Heart right ventricle (tissue), 16 donors: ENCODE results near the gene MVB12A. TPM values are rescaled to one million over a fixed set of nuclear protein-coding genes. Genes with fewer than 3 reads are reported as not detected.

ENCODE experiments used
- ATAC-seq, 8 donors: fragments of 200-7000 bp; cut with Tn5 transposase; one replicate each; pipeline ENCODE4 v1.9.1; 2020; ENCODE audit warnings: mild to moderate bottlenecking in 8 of 8, moderate library complexity in 8 of 8, moderate number of reproducible peaks in 1 of 8
- DNase-seq, 2 donors: peaks; one replicate each; pipeline ENCODE4 v3.0.0-alpha.2; 2020
- H3K27ac ChIP-seq, 10 donors: fragments of 200-600 bp; sonication (generic) in 2 of 10; one replicate each; pipeline versions ENCODE4 v1.5.0 to v1.8.0; 2020 to 2022; ENCODE audit warnings: mild to moderate bottlenecking in 3 of 10
- H3K27me3 ChIP-seq, 7 donors: fragments of 200-600 bp; one replicate each; pipeline ENCODE4 v1.8.0; 2021 to 2022; ENCODE audit warnings: mild to moderate bottlenecking in 2 of 7
- H3K36me3 ChIP-seq, 9 donors: fragments of 200-600 bp; sonication (generic) in 1 of 9; one replicate each; pipeline versions ENCODE4 v1.5.0 to v1.8.0; 2020 to 2022; ENCODE audit warnings: mild to moderate bottlenecking in 2 of 9
- H3K4me1 ChIP-seq, 9 donors: fragments of 200-600 bp; sonication (generic) in 1 of 9; one replicate each; pipeline versions ENCODE4 v1.5.0 to v1.8.0; 2020 to 2022; ENCODE audit warnings: mild to moderate bottlenecking in 4 of 9
- H3K4me3 ChIP-seq, 10 donors: fragments of 200-600 bp; sonication (generic) in 2 of 10; one replicate each; pipeline versions ENCODE4 v1.5.0 to v1.8.0; 2020 to 2022; ENCODE audit warnings: mild to moderate bottlenecking in 7 of 10, moderate library complexity in 2 of 10
- H3K9me3 ChIP-seq, 11 donors: fragments of 200-600 bp in 10 of 11; sonication (generic) in 2 of 11; one replicate each; pipeline versions ENCODE4 v1.5.0 to v1.8.0; 2013 to 2022; ENCODE audit warnings: mild to moderate bottlenecking in 2 of 11, control low read depth in 1 of 11, moderate library complexity in 1 of 11
- WGBS, 2 donors: extraction: QIAGEN DNeasy Blood & Tissue Kit; methylation state at CpG; one replicate each; pipeline ENCODE4 v1.1.7; 2013; ENCODE audit warnings: inconsistent platforms in 1 of 2; 5-methylcytosine and 5-hydroxymethylcytosine counted together
- intact Hi-C, 10 donors: fragments of 100-400 bp; cut with DNase I; formaldehyde crosslinking; loops; one replicate each; pipeline versions ENCODE4 v1.11.1 to v1.14.2; 2022
- polyA plus RNA-seq, 2 donors: library from polyadenylated mRNA; stranded (reverse); fragments of 200-250 nt; gene quantifications; one replicate each; pipeline ENCODE4 v1.2.3, GENCODE V29; 2013
- total RNA-seq, 10 donors: library from RNA; stranded (reverse); fragmentation: NEBNext Ultra II Directional in 3 of 10; extraction: Animal tissue kit (Norgen Biotek cat#: 25700) in 3 of 10; gene quantifications; one replicate each; pipeline versions ENCODE4 v1.2.1 to v1.2.4, GENCODE V29; 2021 to 2023
- TF ChIP-seq, protein P1 (sequence below), 9 donors: fragments of 200-600 bp; sonication (generic) in 2 of 9; IDR thresholded peaks; one replicate each; pipeline versions ENCODE4 v1.5.0 to v1.8.0; 2021 to 2022; ENCODE audit warnings: antibody characterized with exemption in 9 of 9, mild to moderate bottlenecking in 5 of 9, moderate library complexity in 1 of 9
- donor health status: Arrhythmogenic right ventricular cardiomyopathy.
- donor health status: ischemic (EF 13 %, LVEDD 7.1; RV severe dilation, severe dysfunction).
- donor health status: healthy with polysubstance abuse.
- donor health status: DM: no; HTN: yes; CAD: no.
- donor health status: DM: no; HTN: no; CAD: no.
- donor health status: ischemic (EF 25% LVEDD 6.9; RV normal size, moderate dysfunction).
- donor health status: ischemic (EF 25% LVEDD 5.7; RV mildly dilated, moderate dysfunction).
- donor health status: healthy.
- donor health status: DM: yes; HTN: yes; CAD: no.
- donor health status: Ischemic cardiomyopathy.
- donor health status: ischemic (EF 35%, LVEDD 5.7; RV mildly dilated, moderate dysfunction).
- donor health status: nonischemic (EF 11% LVEDD 7.7; RV severe dilation, severe dysfunction).
- donor health status: DM: yes; HTN: yes; CAD: no.
- donor health status: PGD.
- donor health status: ischemic (EF 29% LVEDD 5.4; RV normal size, mild dysfunction).
- donor health status: nonischemic (EF 23%, LVEDD 6.1; RV moderate dilation, normal function).

MVB12A gene
- total and polyA plus RNA-seq, 12 donors: 11.7 to 50.0 (median 17.5) TPM

DNA sequence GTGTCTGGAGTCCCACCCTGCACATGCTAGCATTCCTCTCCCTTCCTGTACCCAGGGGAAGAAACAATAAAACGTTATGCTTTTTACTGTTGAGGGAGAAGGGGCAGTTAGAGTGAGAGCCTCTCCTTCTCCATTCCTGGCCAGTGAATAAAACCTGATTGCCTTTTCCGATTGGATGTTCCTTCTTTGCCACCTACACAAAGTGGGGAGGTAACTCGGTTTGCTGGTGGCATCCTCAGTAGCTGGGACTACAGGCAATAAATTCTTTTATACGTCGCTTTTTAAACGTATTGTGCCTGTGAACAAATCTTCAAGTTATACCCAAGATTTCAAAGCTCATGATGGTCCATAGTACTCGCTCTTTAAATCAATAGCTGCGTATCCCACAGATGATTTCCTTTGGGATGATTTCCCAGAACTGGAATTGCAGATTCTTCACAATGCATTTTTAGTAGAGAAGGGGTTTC, 660 bp upstream of the MVB12A start:
- TF ChIP-seq, protein P1, sequence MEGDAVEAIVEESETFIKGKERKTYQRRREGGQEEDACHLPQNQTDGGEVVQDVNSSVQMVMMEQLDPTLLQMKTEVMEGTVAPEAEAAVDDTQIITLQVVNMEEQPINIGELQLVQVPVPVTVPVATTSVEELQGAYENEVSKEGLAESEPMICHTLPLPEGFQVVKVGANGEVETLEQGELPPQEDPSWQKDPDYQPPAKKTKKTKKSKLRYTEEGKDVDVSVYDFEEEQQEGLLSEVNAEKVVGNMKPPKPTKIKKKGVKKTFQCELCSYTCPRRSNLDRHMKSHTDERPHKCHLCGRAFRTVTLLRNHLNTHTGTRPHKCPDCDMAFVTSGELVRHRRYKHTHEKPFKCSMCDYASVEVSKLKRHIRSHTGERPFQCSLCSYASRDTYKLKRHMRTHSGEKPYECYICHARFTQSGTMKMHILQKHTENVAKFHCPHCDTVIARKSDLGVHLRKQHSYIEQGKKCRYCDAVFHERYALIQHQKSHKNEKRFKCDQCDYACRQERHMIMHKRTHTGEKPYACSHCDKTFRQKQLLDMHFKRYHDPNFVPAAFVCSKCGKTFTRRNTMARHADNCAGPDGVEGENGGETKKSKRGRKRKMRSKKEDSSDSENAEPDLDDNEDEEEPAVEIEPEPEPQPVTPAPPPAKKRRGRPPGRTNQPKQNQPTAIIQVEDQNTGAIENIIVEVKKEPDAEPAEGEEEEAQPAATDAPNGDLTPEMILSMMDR (IDR thresholded peaks at IDR 0.05): no peak
- no peak for DNase-seq
- ATAC-seq: no peak
- Histone ChIP-seq H3K4me1 (peaks cover 0 to 19% (median 15%) of the 10 kb centered on the region in 9 donors), H3K27ac (peak overlapping the region in 9 of 10 donors; percentile 64 to 93 (median 79)), H3K9me3 (no peaks in the 10 kb centered on the region), H3K27me3 (no peaks in the 10 kb centered on the region), H3K4me3 (peak overlapping the region; percentile 8 to 99 (median 83)), H3K36me3 (peaks cover 0 to 42% (median 0%) of the 10 kb centered on the region in 9 donors)
- 30 to 31% methylated on average over 8 of the region's 8 CpGs for WGBS, 2 donors
- intact Hi-C loops: loop anchor here in 1 of 10 donors (1.0 kb wide), 1 partner anchor 28 kb away; no protein-coding TSS in a partner anchor

- Histone ChIP-seq H3K27ac (peak overlapping the region in 9 of 10 donors; percentile 64 to 93 (median 79)), H3K4me3 (peak overlapping the region; percentile 52 to 99 (median 85)), H3K9me3 (no peaks in the 10 kb centered on the region), H3K27me3 (no peaks in the 10 kb centered on the region), H3K36me3 (peaks cover 0 to 28% (median 0%) of the 10 kb centered on the region in 9 donors), H3K4me1 (peaks cover 0 to 22% (median 15%) of the 10 kb centered on the region in 9 donors)
- WGBS, 2 donors: 4% methylated on average over 24 to 25 of the region's 25 CpGs
- DNase-seq: peak; percentile 34 to 44
- ATAC-seq: peak in 5 of 8 donors; percentile 7 to 61 (median 14)
- TF ChIP-seq, protein P1 (IDR thresholded peaks at IDR 0.05): peak in 2 of 9 donors; percentile 26 to 32
- intact Hi-C loops: no loop called here
These were observed 653 bp downstream of the MVB12A start for GRCh38 chr19:17420475-17420924.

DNA sequence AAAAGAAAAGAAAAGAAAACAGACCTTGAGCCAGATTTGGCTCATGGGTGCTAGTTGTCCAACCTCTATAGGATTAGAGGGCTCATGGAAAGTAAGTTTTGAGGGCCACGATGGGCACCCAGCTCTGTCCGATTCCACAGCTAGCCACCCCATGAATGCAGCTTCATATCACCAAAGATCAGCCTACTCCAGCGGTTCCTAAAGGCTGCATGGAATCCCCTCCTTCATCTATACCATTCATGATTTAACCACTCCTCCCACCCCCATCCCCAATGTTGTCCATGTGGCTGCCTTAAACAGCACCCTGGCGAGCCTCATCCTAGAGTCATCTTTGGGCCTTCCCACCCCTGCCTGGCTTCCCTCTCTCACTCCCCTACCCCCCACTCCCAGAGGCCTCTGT, 2.1 kb downstream of the MVB12A start:
- Histone ChIP-seq H3K36me3 (peaks cover 0 to 23% (median 0%) of the 10 kb centered on the region in 9 donors), H3K27ac (no peak overlapping the region), H3K9me3 (no peaks in the 10 kb centered on the region), H3K4me3 (no peak overlapping the region), H3K27me3 (no peaks in the 10 kb centered on the region), H3K4me1 (peaks cover 0 to 22% (median 15%) of the 10 kb centered on the region in 9 donors)
- WGBS, 2 donors: 98% methylated on average over 4 of the region's 4 CpGs
- TF ChIP-seq, protein P1 (IDR thresholded peaks at IDR 0.05): no peak
- intact Hi-C loops: no loop called here
- ATAC-seq: no peak
- no peak for DNase-seq

- H3K27me3 ChIP-seq: no peaks in the 10 kb centered on the region
- H3K4me1 ChIP-seq: peaks cover 0 to 22% (median 15%) of the 10 kb centered on the region in 9 donors
- TF ChIP-seq, protein P1 (IDR thresholded peaks at IDR 0.05): no peak
- DNase-seq (no peak), ATAC-seq (no peak)
- no peak overlapping the region for H3K4me3 ChIP-seq
- H3K36me3 ChIP-seq: peaks cover 0 to 23% (median 0%) of the 10 kb centered on the region in 9 donors
- H3K9me3 ChIP-seq: no peaks in the 10 kb centered on the region
- WGBS, 2 donors: 95% methylated on average over 20 of the region's 20 CpGs
- intact Hi-C loops: no loop called here
- H3K27ac ChIP-seq: no peak overlapping the region
These were observed 3.8 kb downstream of the MVB12A start for GRCh38 chr19:17423429-17424208.
